SU-DHL-6 (cell line): ENCODE measurements around the gene PDP2.

Source experiments
- EZH2phosphoT487 ChIP-seq: fragments of 200-600 bp; sonication (generic), shearing (Covaris generic); conservative IDR thresholded peaks from 2 replicates; pipeline ENCODE4 v1.6.1; 2018; ENCODE audit warnings: mild to moderate bottlenecking, antibody characterized with exemption, low read length, moderate library complexity, mixed read lengths
- TF ChIP-seq, protein P1 (sequence below): fragments of 200-600 bp; sonication (generic); IDR thresholded peaks from one replicate; pipeline ENCODE4 v1.5.1; 2017; ENCODE audit warnings: antibody characterized with exemption, mild to moderate bottlenecking, low read length, moderate library complexity; ENCODE audit not compliant: insufficient read depth, poor library complexity, severe bottlenecking

GRCh38 chr16:66940236-66940635 is 59.9 kb downstream of the PDP2 start:
- TF ChIP-seq, protein P1, sequence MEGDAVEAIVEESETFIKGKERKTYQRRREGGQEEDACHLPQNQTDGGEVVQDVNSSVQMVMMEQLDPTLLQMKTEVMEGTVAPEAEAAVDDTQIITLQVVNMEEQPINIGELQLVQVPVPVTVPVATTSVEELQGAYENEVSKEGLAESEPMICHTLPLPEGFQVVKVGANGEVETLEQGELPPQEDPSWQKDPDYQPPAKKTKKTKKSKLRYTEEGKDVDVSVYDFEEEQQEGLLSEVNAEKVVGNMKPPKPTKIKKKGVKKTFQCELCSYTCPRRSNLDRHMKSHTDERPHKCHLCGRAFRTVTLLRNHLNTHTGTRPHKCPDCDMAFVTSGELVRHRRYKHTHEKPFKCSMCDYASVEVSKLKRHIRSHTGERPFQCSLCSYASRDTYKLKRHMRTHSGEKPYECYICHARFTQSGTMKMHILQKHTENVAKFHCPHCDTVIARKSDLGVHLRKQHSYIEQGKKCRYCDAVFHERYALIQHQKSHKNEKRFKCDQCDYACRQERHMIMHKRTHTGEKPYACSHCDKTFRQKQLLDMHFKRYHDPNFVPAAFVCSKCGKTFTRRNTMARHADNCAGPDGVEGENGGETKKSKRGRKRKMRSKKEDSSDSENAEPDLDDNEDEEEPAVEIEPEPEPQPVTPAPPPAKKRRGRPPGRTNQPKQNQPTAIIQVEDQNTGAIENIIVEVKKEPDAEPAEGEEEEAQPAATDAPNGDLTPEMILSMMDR, result no peak
- TF ChIP-seq EZH2phosphoT487, result no peak
